OCI-LY3 (cell line): ENCODE measurements around the gene CRYBG1.

Experiments used
- H2AFZ ChIP-seq: fragments of 200-600, 300-600 bp; shearing (Covaris generic); 2 replicates; pipeline ENCODE4 v1.6.0; 2014; ENCODE audit warnings: antibody characterized with exemption, low read depth, low read length
- H3K27ac ChIP-seq: fragments of 200-600, 300-600 bp; sonication (generic); 2 replicates; pipeline ENCODE4 v1.5.1; 2014; ENCODE audit warnings: mild to moderate bottlenecking, low read length, moderate library complexity, mixed read lengths
- H3K27me3 ChIP-seq: fragments of 200-600, 300-600 bp; sonication (generic); 2 replicates; pipeline ENCODE4 v1.6.1; 2014; ENCODE audit warnings: low read depth, low read length, mixed read lengths
- H3K36me3 ChIP-seq: fragments of 200-600, 300-600 bp; sonication (generic); replicated peaks from 2 replicates; pipeline ENCODE3; 2014; ENCODE audit warnings: low read depth, low read length, mixed read lengths
- H3K4me1 ChIP-seq: fragments of 300-600, 200-600 bp; sonication (generic); 2 replicates; pipeline ENCODE4 v1.6.1; 2014; ENCODE audit warnings: low read length, mixed read lengths
- H3K4me2 ChIP-seq: fragments of 200-600, 300-600 bp; sonication (generic); 2 replicates; pipeline ENCODE4 v1.6.1; 2014; ENCODE audit warnings: low read length, mixed read lengths
- H3K4me3 ChIP-seq: fragments of 300-600, 200-600 bp; sonication (generic); 2 replicates; pipeline ENCODE4 v1.5.1; 2014; ENCODE audit warnings: antibody characterized with exemption, mild to moderate bottlenecking, low read length, moderate library complexity
- H3K79me2 ChIP-seq: fragments of 300-600, 200-600 bp; shearing (Covaris generic); 2 replicates; pipeline ENCODE4 v1.6.1; 2014; ENCODE audit warnings: mild to moderate bottlenecking, low read length, mixed read lengths
- H3K9ac ChIP-seq: fragments of 300-600, 200-600 bp; shearing (Covaris generic); 2 replicates; pipeline ENCODE4 v1.6.0; 2014; ENCODE audit warnings: mild to moderate bottlenecking, low read length, moderate library complexity
- H3K9me3 ChIP-seq: fragments of 200-600, 300-600 bp; shearing (Covaris generic); 2 replicates; pipeline ENCODE4 v1.6.1; 2014; ENCODE audit warnings: low read length, mixed read lengths; ENCODE audit not compliant: insufficient read depth
- H4K20me1 ChIP-seq: fragments of 200-600, 300-600 bp; sonication (generic); 2 replicates; pipeline ENCODE4 v1.6.1; 2016; ENCODE audit warnings: low read length, mixed read lengths; ENCODE audit not compliant: insufficient read depth
- EZH2phosphoT487 ChIP-seq: fragments of 200-600 bp; shearing (Covaris generic); IDR thresholded peaks from 2 replicates; pipeline ENCODE4 v1.6.1; 2018; ENCODE audit warnings: antibody characterized with exemption, mixed run types, low read depth
- TF ChIP-seq, protein P1 (sequence below): fragments of 200-600, 300-600 bp; sonication (generic); IDR thresholded peaks from 2 replicates; pipeline ENCODE4 v1.5.1; 2014; ENCODE audit warnings: antibody characterized with exemption, low read length, low read depth

The CRYBG1 gene

DNA sequence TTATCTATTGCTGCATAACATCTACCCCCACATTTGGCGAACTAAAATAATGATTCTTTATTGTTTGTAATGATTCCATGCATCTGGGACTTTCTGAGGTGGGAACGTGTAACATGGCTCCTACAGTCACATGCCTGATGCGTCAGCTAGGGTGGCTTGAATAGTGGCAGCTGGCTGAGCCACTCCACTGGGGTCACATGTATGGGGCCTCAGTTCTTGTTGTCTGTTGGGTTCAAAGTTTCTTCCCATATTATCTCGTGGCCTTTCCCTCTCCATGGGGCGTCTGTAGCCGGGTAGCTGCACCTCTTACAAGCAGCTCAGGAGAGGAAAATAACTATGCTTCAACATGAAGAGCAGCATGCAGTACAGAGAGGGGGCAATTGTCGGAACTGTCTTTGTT lies 69.9 kb downstream of the CRYBG1 start:
- H3K27me3 ChIP-seq, result no peaks in the 10 kb centered on the region
- H3K79me2 ChIP-seq, result no peaks in the 10 kb centered on the region
- H4K20me1 ChIP-seq, result no peaks in the 10 kb centered on the region
- no peak overlapping the region for H3K27ac ChIP-seq
- no peaks in the 10 kb centered on the region for H3K9me3 ChIP-seq
- no peak overlapping the region for H3K4me3 ChIP-seq
- TF ChIP-seq EZH2phosphoT487, result no peak
- TF ChIP-seq, protein P1, sequence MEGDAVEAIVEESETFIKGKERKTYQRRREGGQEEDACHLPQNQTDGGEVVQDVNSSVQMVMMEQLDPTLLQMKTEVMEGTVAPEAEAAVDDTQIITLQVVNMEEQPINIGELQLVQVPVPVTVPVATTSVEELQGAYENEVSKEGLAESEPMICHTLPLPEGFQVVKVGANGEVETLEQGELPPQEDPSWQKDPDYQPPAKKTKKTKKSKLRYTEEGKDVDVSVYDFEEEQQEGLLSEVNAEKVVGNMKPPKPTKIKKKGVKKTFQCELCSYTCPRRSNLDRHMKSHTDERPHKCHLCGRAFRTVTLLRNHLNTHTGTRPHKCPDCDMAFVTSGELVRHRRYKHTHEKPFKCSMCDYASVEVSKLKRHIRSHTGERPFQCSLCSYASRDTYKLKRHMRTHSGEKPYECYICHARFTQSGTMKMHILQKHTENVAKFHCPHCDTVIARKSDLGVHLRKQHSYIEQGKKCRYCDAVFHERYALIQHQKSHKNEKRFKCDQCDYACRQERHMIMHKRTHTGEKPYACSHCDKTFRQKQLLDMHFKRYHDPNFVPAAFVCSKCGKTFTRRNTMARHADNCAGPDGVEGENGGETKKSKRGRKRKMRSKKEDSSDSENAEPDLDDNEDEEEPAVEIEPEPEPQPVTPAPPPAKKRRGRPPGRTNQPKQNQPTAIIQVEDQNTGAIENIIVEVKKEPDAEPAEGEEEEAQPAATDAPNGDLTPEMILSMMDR, result no peak
- H2AFZ ChIP-seq, result no peak overlapping the region
- H3K36me3 ChIP-seq, result no peaks in the 10 kb centered on the region
- H3K9ac ChIP-seq, result no peak overlapping the region
- no peak overlapping the region for H3K4me2 ChIP-seq
- peaks cover 19% of the 10 kb centered on the region for H3K4me1 ChIP-seq

DNA sequence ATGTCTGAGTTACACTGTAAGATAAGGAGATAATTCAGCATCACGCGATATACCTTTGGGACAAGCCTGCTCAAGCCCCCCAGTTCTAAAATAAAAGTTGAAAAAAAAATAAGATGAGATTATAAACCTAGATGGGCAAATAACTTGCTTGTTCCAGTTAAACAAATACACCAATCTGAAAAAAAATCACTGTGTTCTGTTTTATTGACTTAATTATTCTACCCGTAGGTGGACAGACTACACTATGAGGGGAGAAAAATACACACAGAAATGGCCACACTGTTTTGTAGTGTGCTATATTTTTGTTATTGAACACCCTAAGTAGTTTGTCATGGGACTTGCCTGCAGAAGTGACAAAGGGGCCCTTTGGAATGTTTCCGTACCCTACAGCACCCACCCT lies 70.9 kb downstream of the CRYBG1 start:
- Histone ChIP-seq H2AFZ (no peak overlapping the region), H3K27ac (no peak overlapping the region), H3K27me3 (no peaks in the 10 kb centered on the region), H4K20me1 (no peaks in the 10 kb centered on the region), H3K9ac (no peak overlapping the region), H3K79me2 (no peaks in the 10 kb centered on the region), H3K4me1 (peaks cover 14% of the 10 kb centered on the region), H3K9me3 (no peaks in the 10 kb centered on the region), H3K4me2 (no peak overlapping the region), H3K4me3 (no peak overlapping the region), H3K36me3 (no peaks in the 10 kb centered on the region)
- TF ChIP-seq, protein P1, result no peak
- TF ChIP-seq EZH2phosphoT487, result no peak

DNA sequence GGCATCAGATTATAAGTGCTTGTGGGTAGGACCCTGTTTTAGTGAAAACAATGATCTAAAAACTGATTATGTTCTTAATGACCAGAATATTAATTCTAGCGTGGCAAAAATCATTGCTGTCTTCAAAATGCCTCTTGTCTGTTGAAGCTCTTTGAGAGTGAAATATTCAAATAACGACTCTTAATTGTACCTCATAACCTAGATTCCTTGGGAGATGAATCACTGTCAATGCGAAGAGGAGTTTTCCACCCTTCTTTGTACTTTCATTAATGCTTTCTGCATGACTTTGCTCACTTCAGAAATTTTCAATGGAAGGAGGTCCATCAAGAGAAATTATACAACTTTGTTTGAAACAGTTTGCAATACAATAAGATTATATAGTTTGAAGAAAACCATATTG lies 71.5 kb downstream of the CRYBG1 start:
- Histone ChIP-seq H3K4me1 (peaks cover 10% of the 10 kb centered on the region), H3K9me3 (no peaks in the 10 kb centered on the region), H3K36me3 (no peaks in the 10 kb centered on the region), H3K27ac (no peak overlapping the region), H3K4me2 (no peak overlapping the region), H3K79me2 (no peaks in the 10 kb centered on the region), H3K27me3 (no peaks in the 10 kb centered on the region), H4K20me1 (no peaks in the 10 kb centered on the region), H3K9ac (no peak overlapping the region), H2AFZ (no peak overlapping the region), H3K4me3 (no peak overlapping the region)
- TF ChIP-seq EZH2phosphoT487, result no peak
- TF ChIP-seq, protein P1, result no peak

DNA sequence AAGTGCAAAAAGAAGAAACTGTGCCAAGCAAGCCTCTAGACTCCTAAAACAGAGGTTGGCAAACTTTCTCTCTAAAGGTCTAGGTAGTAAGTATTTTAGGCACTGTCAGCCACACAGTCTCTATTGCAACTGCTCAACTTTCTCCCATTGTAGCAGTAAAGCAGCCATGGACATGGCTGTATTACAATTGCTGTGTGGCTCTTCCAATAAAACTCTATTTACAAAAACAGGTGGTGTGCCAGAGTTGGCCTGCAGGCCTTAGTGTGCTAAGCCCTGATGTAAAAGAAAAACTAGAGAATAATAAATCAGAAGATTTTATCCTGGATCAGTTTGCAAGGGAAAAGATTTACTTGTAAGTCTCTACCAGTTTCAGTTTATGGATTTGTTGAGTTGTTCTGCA lies 74.0 kb downstream of the CRYBG1 start:
- H3K9ac ChIP-seq, result no peak overlapping the region
- H4K20me1 ChIP-seq, result no peaks in the 10 kb centered on the region
- H3K79me2 ChIP-seq, result no peaks in the 10 kb centered on the region
- H3K4me2 ChIP-seq, result no peak overlapping the region
- no peaks in the 10 kb centered on the region for H3K9me3 ChIP-seq
- H3K27me3 ChIP-seq, result peaks cover 7% of the 10 kb centered on the region; the same call in 1 of the 2 replicates
- H3K36me3 ChIP-seq, result no peaks in the 10 kb centered on the region
- no peak overlapping the region for H3K27ac ChIP-seq
- no peak overlapping the region for H2AFZ ChIP-seq
- H3K4me1 ChIP-seq, result no peaks in the 10 kb centered on the region
- H3K4me3 ChIP-seq, result no peak overlapping the region
- TF ChIP-seq, protein P1, result no peak
- TF ChIP-seq EZH2phosphoT487, result no peak
